Sciatic nerve (tissue), 2 donors: ENCODE results near the gene RASGRP1. TPM values are rescaled to one million over a fixed set of nuclear protein-coding genes. Genes with fewer than 3 reads are reported as not detected.
A peak's percentile ranks its signal among the peaks of the same experiment; 100 is the strongest.

Source experiments
- ATAC-seq: fragments of 200-7000 bp; cut with Tn5 transposase; one replicate; pipeline ENCODE4 v1.9.1; 2020; ENCODE audit warnings: mild to moderate bottlenecking, moderate library complexity
- DNase-seq: peaks from one replicate; pipeline ENCODE4 v3.0.0-alpha.2; 2020; ENCODE audit warnings: low spot score
- intact Hi-C: fragments of 100-400 bp; cut with DNase I; formaldehyde crosslinking; loops from one replicate; pipeline ENCODE4 v1.14.2; 2022
- total RNA-seq: library from RNA; stranded (reverse); fragmentation: NEBNext Ultra II Directional; extraction: Animal tissue kit (Norgen Biotek cat#: 25700); gene quantifications from one replicate; pipeline ENCODE4 v1.2.1, GENCODE V29; 2021
- donor health status: DM: no; HTN: no; CAD: no.
- donor health status: DM: no; HTN: no; CAD: no.

Gene RASGRP1
- total RNA-seq, 1 donor from 2014 or later: 1.2 TPM

DNA sequence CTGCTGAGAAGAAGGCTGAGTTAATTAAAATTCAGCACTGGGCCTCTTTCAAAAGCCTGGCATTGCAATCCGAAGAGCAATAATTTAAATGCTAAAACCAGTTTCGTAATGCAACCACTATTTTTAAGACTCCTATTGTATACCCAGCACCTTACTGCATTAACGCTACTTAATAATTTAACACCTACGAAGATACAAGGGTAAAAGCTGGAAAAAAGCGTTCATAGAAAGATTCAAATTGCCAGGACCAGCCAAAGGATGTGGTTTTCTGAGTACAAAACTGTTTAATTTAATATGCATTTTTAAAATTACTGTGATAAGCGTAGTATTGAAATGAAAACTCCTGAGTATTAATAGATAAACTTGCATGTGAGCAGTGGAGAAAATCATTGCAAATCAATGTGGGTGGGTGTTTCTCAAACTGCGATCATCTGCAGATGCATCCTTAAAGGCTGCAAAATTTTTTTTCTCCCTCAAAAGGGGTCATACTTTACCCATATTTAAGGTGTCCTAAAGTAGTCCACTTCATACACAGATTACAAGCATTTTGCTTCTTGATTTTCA lies 12.9 kb upstream of the RASGRP1 start:
- DNase-seq (no peak), ATAC-seq (no peak)
- intact Hi-C loops: no loop called here

GRCh38 chr15:38576837-38577236 lies 12.2 kb upstream of the RASGRP1 start:
- intact Hi-C loops: no loop called here
- DNase-seq (no peak), ATAC-seq (no peak)

GRCh38 chr15:38576261-38576660 lies 11.6 kb upstream of the RASGRP1 start:
- no peak for DNase-seq
- ATAC-seq: no peak
- intact Hi-C loops: no loop called here

GRCh38 chr15:38565287-38565670 lies 665 bp upstream of the RASGRP1 start:
- ATAC-seq: no peak
- DNase-seq: no peak
- intact Hi-C loops: loop anchor here (10.0 kb wide), 1 partner anchor 120 kb away; no protein-coding TSS in a partner anchor

DNA sequence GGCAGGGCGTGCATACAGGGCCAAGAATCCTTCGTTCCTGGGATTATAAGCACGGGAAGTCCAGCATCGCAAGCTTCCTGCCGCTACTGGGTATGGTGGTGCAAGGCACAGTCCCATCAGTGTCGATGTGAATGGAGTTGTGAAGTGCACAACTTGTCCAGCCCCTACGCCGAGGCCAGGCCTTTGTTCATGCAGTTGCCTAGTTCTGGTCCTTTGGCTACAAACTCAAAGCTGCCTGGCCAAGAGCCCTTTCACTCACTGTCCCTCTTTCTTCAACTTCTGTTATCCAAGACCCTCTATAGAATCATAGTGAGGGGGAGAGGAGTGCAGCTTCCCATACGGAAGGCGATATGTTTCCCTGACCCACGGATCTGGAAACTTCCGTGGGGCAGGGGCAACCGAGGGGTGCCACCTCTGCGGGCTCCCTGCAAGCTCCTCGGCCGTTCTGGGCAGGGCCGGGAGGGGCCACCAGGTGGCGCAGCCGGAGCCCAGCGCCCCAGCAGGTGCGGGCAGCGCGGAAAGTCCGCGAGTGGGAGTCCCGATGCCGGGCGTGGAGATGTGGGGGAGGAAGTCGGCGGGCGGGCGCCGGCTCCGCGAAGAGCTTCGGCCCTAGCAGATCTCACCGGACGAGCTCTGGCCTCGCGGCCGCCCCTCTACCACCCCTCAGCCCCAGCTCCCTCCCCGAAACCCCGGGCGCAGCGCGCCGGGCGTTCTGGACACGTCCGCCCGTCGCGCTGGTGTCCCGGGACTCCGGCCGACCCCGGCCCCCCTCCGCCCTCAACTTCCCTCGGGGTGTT lies 693 bp downstream of the RASGRP1 start:
- DNase-seq (peak; percentile 78), ATAC-seq (peak; percentile 84)
- intact Hi-C loops: loop anchor here (10.0 kb wide), 1 partner anchor 121 kb away; no protein-coding TSS in a partner anchor

GRCh38 chr15:38562278-38562677 lies 2.3 kb downstream of the RASGRP1 start:
- DNase-seq: no peak
- intact Hi-C loops: loop anchor here (10.0 kb wide), 1 partner anchor 123 kb away; no protein-coding TSS in a partner anchor
- no peak for ATAC-seq

DNA sequence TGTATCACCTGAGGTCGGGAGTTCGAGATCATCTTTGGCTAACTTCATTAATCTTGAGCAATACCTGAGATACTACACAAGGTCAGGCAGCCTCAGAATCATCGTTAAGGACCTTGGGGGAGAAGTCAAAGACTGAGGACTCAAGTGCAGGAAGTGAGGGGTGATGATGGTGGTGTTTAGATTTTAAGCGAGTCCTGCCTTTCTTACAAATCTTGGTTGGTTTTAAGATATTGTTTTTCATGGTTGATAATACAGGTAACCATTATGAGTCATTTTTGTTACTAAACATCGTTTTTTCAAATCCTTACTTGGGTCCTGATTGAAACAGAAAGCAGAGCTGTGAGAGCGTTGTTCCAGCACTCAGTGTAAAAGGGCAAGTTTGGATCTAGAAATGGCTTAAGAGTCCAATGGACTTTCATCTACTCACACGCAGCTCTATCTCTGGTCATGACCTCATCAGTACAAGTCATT lies 4.1 kb downstream of the RASGRP1 start:
- no peak for DNase-seq
- intact Hi-C loops: loop anchor here (10.0 kb wide), 1 partner anchor 124 kb away; no protein-coding TSS in a partner anchor
- no peak for ATAC-seq

DNA sequence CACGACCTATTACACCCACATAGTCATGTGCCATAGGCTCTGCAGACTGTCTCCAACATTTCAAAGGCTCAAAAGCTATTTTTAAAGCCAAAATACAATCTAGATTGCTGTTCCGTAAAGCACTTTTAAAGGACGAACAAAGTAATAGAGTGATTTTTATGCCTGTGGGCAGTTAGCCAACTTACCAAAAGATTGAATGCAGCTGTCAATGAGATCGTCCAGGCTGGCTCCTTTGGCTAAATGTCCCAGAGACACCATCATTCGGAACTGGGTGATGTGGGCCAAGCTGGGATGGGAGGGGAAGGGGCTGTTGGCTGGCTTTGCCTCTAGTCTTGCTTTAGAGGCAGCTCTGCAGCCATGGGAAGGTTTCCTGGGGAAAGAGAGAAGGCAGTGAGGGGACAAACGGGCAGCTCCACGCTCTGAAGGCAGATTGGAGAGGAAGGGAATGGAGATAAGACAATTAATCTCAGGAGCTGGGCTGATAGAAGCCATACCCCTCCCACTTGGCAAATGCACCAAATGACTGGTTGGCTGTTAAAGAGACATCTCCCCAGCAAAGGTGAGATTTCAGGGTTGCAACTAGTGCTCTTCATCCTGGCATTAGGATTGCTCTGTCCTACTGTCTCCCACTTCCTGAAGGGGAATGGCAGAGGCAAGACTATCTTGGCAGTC lies 4.8 kb downstream of the RASGRP1 start:
- DNase-seq (no peak), ATAC-seq (no peak)
- intact Hi-C loops: loop anchor here (10.0 kb wide), 1 partner anchor 125 kb away; no protein-coding TSS in a partner anchor

- intact Hi-C loops: no loop called here
- ATAC-seq: no peak
- DNase-seq: no peak
Measured at GRCh38 chr15:38559131-38559530, 5.5 kb downstream of the RASGRP1 start.

DNA sequence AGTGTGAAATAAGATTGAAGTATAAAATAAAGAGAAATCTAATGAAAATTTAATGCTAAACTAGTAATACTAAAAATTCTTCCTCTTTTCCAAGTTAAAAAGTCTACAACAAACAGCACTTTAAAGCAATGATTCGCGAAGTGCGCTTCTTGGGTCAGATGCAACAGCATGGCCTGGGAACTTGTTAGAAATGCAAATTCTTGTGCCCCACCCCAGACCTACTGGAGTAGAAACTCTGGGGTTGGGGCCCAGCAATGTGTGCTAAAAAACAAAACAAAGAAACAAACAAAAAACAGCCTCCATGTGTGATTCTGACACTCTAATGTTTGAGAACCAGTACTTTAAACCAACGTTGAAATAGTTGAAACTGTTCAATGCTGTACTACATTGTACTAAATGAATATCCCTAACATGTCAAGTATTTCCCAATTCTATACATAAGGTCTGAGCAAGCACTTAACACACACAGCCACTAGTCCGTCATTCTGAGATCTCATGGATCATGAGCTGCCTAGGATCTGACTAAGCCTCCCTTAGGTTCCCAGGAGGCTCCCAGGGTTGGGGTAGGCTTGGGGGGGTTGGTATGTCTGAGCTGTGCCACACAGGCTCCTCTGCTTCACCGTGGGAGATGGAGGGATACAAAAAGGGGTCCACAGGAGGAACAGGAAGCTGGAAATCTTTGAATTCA lies 6.1 kb downstream of the RASGRP1 start:
- ATAC-seq (no peak), DNase-seq (no peak)
- intact Hi-C loops: no loop called here

- no peak for DNase-seq
- ATAC-seq: no peak
- intact Hi-C loops: no loop called here
Measured at GRCh38 chr15:38557921-38558320, 6.7 kb downstream of the RASGRP1 start.

DNA sequence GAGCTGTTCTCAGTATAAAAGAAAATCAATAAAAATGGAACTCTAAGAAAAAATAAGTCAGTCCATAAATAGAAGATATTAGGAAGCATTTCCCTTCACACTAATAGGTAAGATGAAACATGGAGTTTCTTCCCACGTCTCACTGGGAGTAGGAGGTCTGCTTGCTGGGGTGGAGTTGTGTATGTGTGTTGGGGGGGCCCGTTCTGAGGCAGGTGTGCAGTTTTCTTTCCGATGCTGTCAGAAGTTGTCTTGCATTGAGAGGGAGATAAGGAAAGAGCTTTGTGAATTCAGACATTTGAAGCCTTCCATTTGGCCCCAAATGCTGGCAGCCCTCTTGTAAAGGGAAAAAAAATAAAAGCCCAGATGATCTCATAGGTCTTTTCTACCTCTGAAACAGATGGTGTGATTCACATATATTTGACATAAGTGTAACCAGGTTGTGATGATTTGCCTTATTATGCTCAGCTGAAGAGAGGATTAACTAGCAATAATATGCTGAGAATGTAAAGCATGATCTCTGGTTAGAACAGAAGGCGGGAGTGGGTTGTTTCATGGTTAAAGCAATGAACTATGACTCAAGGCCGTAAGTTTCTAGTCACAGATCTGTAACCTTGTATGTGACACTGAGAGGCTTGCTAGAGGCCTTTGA lies 8.8 kb downstream of the RASGRP1 start:
- intact Hi-C loops: no loop called here
- ATAC-seq (no peak), DNase-seq (no peak)

- DNase-seq (no peak), ATAC-seq (no peak)
- intact Hi-C loops: no loop called here
Measured at GRCh38 chr15:38554354-38554753, 10.3 kb downstream of the RASGRP1 start.

GRCh38 chr15:38553071-38553470 lies 11.5 kb downstream of the RASGRP1 start:
- DNase-seq: no peak
- no peak for ATAC-seq
- intact Hi-C loops: no loop called here

GRCh38 chr15:38551720-38552648 lies 12.6 kb downstream of the RASGRP1 start:
- intact Hi-C loops: no loop called here
- no peak for DNase-seq
- no peak for ATAC-seq

DNA sequence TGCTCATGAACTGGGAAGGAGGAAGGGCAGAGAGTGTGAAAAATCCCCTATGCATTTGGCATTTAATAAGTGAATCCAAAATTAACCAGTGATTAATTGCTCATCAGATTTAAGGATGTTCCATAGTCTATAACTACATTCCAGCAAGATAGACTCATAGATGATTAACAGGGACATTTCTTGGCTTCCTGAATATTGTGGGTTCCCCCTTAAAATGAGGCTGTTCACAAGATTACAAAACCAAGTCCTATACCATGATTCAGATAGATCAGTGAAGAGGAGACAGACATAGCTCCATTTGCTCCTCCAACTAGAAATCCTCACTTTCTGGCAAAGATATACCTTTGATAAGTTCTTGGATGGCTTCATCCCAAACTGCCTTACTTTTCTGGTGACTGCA lies 15.4 kb downstream of the RASGRP1 start:
- ATAC-seq (no peak), DNase-seq (no peak)
- intact Hi-C loops: no loop called here

DNA sequence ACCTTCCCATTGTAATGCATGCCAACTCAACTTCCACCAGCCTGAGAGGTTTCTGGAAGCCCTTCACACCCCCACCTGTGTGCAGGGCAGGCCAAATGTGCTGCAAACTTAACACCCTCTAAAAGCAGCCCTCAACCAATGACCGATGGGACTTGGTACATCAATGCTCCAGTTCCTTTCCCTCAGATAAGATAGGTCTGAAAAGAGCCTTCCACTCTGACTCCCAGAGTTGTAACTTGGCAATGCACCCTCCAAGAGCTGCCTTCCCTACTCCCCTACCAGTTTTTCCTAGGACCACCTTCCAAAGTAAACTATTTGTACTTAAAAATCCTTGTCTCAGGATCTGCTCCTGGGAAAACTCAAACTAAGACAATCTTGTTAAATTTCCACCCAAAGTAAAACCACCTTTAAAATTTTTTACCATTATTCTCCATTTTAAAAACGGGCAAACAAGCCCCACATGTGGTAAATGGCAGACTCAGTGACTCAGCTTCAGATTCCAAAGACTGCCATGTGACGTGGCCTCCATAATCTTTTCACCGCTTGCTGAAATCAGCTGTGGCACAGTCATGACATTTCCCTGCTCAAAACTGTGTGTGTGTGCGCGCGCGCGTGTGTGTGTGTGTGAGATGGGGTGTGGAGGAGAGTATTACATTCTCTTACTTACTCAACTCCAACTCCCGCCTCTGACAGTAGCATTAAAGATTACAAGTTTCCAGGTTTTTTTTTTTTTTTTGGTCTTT lies 17.2 kb downstream of the RASGRP1 start:
- no peak for ATAC-seq
- intact Hi-C loops: no loop called here

More for the DNA sequence above, 17.2 kb downstream of the RASGRP1 start:
- DNase-seq: no peak
